Inflammatory macrophage (primary cell): Measurements from ENCODE around the gene RAET1G.
"Not testable (repeated sequence)": the region's sequence is repeated elsewhere in the genome, so short reads cannot be mapped to it uniquely, and the experiment has no call there.

Experiments used
- DNase-seq, 2 donors: peaks; one replicate each; pipeline ENCODE4 v3.0.0-alpha.2; 2020 to 2022

RAET1G gene

DNA sequence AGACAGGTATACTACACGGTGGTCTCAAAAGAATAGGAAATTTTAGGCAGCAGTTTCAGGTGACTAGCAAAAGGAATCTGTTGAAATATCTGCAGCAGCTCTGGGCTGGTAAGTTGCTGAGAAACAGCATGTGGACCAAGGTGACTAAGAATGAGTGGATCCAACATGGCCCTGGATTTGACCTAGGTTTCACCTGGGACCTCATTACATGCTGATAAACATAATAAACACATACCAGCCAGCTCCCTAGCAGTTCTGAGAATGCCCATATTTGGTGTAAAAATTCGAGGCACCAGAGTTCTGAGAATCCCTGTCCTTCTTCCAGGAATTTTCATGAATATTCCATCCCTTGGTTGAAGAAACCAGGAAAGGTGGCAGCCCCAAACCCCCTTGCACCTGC is 30.5 kb upstream of the RAET1G start:
- not testable (repeated sequence) for DNase-seq

DNA sequence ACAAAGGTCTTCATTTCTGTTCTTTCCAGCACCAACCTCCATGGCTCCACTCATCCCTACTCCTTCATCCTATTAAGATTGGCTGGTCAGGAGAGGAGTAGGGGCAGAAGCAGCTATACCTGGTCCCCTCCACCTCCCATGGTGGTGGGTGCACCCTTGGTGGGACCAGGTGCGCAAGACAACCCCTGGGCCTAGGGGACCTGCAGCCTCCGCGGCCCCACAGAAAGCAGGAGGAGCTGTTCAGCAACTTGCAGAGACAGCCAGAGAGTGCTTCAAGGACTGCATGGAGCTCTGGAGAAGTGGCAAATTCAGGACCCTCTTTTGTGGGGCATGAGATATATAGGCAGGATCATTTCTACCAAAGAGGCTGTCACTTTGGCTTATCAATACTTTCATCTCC is 28.7 kb upstream of the RAET1G start:
- DNase-seq = no peak

DNA sequence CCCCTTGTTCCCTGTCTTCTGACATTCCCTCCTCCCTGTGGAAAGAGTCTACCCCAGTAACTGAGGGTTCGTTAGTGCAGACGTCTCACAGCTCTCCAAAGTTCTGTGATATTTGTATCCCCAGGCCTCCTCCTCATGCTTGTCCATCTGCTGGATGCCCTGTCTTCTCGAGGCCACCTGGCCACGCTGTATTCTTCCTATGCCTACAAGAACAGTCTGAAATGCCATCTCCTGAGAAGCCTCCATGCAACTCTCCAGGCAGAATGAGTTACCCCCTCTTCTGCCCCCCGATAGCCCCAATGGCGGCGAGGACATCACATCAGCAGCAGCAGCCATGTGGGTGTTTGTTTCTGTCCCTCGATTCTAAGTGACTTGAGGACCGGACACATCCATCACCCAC is 28.2 kb upstream of the RAET1G start:
- no peak for DNase-seq

DNA sequence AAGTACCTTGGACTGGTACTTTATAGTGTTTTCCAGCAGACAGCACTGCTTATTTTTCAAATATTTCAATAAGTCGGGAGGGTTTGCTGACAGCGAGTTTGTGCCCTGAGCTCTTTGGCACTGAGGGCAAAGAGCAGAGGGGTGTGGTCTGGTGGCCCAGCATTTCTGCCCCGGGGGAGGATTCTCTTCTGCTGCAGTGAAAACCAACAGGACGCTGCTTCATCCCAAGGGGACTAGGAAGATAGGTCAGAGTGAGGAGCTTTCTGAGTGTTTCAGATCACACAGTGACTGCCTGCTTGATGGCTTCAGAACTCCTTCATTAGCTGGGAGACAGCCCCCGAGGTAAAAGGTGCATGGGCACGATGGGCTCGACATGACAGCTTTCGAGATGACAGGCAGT is 27.5 kb upstream of the RAET1G start:
- no peak for DNase-seq

DNA sequence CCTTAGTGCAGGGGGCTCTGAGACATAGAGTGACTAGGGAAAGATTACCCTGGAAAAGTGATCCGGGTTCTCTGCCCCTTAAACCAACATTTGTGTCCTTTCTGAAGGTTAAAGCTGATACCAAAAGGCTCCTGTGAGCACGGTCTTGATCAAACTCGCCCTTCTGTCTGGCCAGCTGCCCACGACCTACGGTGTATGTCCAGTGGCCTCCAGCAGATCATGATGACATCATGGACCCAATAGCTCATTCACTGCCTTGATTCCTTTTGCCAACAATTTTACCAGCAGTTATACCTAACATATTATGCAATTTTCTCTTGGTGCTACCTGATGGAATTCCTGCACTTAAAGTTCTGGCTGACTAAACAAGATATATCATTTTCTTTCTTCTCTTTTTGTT is 25.7 kb upstream of the RAET1G start:
- DNase-seq = no peak

DNA sequence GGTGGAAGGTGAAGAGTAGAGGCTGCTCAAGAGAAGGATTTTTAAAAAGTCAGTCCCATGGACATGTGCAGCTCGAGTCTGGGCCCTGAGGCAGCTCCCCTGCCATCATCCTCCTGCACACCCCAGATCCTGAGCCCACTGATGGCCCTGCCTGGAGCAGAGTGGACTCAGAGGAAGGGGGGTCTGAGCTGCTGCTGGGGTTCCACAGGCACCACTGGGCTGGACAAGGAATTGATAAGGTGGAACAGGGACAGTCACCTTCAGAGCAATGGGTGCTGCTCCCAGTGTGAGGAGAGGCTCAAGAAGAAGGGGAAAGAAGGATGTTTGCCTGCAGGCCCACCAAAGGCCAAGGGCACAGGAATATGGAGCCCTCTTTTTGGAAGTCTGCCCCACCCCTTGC is 25.1 kb upstream of the RAET1G start:
- no peak for DNase-seq

DNA sequence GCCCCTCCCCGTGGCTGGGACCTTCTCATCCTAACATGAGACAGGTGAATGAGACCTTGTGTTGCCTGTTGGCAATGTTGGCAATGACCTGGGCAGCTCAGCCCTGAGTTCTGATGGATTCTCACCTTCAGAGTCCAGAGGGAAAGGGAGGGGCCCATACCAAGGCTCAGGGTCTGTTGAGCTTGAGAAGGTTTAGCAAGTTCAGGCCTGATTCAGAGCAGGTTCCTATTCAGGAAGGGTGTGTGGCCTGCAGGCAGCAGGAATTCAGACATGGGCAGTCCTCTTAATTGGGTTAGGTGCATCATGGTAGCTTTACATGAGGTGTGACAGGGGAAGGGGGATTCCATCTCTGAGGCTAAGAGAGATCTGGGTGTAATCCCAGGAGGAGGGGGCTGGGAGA is 24.6 kb upstream of the RAET1G start:
- DNase-seq = not testable (repeated sequence)

DNA sequence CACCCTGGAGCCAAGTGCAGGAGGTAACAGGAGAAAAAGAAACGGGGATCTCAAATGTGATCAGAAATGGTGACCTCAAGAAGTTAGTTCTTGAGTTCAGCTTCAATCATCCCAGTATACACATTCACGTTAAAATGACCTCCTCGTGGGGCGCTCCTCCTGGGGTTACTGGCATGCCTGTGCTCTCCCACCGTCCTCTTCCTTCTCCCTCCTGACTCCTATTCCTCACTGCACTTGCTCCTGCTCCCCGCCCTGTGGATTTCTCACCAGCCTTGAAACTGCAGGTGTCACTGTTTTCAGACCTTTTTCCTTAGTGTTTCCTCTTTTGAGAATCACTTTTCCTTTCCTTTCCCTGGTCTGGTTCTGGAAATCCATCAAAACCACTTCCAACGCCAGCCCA is 23.7 kb upstream of the RAET1G start:
- DNase-seq = not testable (repeated sequence)

DNA sequence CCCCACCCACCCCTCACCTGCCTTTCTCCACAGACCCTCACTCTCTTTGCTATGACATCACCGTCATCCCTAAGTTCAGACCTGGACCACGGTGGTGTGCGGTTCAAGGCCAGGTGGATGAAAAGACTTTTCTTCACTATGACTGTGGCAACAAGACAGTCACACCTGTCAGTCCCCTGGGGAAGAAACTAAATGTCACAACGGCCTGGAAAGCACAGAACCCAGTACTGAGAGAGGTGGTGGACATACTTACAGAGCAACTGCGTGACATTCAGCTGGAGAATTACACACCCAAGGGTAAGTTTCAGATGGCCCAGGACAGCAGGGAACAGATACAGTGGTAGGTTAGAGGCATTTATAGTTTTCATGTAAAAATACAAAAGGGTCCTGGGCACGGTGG is 22.4 kb upstream of the RAET1G start:
- DNase-seq = not testable (repeated sequence)

DNA sequence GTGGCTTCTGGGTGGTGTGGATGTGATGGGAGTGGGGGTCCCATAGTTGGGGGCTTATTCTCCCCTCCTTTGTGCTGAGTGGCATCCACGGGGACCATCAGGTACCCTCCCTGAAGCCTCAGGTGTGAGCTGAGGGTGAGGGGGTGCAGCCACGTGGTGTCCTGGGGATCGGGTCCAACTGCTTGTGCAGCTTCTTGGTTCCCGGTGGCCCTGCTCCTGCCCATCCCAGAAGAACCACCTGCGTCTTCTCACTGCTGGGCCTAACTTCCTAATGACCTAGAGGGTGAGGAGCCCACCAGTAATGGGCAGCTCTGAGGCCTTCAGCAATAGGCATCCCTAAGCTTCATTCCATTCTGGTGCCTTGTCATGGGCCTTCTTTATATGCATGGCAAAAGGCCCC is 20.4 kb upstream of the RAET1G start:
- DNase-seq = not testable (repeated sequence)

DNA sequence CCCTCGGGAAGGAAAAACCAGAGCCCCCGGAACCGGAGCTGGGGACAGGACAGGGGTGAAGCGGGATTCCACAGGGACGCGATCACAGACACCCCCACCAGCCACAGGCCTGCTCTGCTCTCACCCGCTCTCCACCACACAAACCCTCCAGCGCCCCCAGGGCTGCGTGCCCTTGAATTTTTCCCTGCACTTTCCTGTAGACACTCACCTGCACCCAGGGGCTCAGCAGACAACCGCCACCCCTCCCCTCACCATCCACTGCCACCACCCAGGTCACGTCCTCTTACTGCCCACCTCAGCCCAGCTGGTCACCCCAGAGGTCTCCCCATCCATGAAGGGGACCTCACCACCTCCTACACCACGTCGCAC is 19.5 kb upstream of the RAET1G start:
- no peak for DNase-seq

DNA sequence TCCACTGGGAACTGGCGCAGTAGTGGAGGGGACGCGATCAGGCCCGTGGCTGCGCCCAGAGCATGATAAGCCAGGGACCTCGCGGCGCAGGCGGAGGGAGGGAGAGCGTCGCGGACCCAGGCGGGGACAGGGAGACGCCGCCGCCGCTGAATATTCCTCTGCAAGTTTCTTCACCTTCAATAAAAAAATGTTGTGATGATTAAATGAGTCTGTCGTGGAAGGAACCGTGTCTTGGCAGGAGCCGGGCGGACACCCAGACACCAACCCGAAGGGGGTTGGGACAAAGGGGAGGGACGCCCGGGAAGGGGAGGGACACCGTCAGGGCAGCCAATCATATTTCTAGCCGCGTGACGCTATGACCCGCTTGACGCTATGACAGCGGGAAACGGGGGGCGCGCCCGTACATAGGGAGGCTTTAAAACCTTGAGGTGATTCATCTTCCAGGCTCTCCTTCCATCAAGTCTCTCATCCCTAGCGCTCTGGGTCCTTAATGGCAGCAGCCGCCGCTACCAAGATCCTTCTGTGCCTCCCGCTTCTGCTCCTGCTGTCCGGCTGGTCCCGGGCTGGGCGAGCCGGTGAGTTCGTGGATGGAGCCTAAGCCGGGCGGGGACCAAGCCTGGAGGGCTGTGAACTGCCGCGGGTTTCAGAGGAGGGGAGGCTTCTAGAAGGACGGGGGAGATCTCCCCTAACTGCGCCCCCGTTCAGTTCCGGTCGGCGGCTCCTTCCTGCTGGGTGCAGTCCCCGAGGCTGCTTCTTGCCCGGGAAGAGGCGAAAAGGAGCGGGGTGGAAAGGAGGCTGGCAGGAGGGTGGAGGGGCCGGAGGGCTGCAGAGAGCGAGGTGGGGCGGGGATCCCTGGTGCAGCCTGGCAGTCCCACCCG is 18.9 kb upstream of the RAET1G start, which contains the start of gene ULBP2:
TSS of gene ULBP2 (plus strand) at position 432 of the 878 bp plus-strand sequence. CDS start at position 491, 59 bp downstream.
- peak; percentile 84 to 86 for DNase-seq

DNA sequence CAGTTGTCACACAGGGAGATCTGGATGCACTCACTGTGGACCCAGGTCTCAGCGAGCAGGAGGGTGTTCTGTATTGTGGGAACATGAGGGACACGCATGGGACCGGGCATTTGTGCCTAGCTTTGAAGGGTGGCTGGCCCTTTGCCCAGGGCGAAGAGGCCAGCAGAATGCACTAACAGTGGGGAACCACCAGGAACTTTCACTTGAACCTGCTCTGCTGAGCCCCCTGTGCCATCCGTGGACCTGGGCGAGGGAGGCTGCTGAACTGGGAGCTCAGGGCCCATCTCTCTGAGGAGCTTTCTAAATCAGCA is 17.7 kb upstream of the RAET1G start:
- DNase-seq = no peak

DNA sequence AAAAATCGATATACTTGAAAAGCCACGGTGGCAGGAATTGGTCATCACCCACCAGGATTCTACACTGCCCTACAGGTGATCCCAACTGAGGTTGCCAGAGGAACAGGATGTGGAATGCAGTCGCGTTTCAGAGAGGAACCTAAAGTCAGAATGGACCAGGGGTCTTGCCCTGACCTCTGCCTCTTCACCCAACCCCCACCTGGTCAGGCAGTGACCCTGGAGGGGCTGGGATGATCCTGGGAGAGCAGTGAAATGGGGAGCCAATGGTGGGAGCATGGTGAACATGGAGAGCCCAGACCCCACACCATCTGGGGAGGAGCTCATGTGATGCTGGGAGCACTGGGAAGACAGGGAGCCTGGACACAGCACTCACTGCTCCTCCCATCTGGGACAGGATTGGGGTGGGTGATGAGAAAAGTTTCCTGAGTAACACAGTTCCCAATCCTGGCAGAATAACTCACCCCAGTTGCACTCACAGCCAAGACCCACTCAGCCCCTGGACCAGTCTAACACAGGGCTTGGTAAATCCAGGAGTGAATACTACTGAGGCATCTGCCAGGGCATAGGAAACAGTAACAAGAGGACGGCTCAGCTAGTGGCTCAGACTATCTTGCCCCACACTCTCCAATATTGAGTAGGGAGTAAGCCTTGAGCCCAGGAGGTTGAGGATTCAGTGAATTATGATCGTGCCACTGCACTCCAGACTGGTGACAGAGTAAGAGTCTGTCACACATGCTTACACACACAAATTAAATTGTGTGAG is 17.2 kb upstream of the RAET1G start:
- DNase-seq = no peak

DNA sequence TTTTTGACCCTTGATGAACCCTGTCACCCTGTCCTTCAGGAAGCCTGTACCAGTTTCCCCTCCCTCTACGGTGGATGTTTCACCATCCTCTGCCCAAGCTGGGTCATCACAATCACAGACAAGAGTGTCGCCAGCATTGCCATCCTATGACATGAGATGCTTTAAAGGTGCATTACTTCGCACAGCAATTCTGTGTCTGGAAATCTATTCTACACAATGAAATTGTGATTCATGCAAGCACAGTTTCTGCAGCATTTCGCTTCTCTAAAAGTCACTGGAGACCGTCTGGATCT is 16.4 kb upstream of the RAET1G start:
- no peak for DNase-seq

DNA sequence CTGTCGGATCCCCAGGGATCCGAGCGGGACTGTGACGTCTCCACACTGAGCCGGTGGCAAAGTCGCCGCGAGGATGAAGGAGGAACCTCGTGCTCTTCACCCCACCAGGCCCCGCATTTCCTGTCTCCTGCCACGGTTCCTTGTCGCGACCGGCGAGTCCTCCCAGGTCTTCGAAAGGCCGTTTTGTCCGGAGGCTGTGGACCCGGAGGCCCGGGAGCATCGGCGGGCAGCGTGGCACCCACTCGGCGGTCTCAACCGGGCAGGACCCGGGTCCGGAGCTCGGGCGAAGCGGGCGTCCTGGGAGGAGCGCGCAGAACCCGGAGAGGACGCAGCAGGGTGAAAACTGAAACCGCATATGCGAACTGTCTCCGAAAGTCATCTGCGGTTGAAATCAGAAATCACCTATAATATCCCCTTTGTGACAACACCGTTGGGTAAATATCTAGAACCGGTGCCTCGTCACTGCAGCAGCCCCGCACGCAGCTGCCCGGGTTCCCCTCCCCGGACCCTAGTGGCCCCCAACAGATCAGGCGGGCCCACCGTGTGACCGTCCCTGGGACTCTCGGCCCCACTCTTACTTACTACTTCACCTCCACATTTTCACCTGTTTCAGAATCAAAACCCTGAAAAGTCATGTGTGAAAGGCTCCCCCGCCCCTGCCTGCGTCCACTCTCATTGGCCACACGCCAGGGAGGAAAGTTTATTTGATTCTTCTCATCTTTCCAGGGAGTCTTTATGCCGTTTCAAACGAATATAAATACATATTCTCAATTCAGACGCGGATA is 15.8 kb upstream of the RAET1G start:
- peak in 1 of 2 donors; percentile 13 for DNase-seq

DNA sequence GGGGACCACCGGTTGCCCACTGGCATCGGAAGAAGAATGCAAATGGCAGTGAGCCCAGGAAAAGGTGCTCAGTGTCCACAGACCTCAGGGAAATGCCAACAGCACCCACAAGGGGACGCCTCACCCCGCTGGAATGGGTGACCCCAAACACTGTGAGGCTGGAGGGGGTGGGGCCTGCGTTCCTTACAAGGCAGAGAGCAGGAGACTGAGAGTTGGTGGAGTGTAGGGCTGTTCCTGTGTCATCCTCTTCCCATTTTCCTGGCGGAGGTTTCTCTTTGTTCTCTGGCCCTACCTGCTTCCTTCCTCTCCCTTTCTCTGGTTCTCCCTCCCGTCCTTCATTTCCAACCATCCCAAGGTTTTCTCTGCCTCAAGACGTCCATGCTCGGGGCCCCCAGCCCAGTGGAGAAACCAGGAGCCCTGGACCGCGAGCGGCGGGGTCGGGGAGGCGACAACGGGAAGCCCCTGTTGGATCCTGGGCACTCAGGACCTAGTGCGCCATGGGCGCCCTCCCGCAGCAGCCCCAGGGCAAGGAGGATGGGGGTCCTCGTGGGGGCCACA is 15.2 kb upstream of the RAET1G start:
- DNase-seq = not testable (repeated sequence)

DNA sequence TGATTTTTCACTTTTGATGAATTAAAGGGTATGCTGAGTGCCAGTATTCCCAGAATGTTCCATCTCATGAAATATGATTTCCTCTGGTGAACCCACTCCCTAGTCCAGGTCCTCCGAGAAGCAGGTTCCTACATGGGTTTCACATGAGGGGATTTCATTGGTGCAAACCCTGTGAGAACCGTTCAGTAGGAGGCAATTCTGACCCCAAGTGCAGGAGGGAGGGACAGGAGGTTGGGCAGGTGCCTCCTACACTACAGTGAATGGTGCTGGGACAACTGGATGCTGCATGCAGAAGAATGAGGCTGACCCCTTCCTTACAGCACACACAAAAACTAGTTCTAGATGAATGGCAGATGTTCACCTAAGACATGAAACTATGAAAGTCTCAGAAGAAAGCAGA is 13.8 kb upstream of the RAET1G start:
- DNase-seq = no peak

DNA sequence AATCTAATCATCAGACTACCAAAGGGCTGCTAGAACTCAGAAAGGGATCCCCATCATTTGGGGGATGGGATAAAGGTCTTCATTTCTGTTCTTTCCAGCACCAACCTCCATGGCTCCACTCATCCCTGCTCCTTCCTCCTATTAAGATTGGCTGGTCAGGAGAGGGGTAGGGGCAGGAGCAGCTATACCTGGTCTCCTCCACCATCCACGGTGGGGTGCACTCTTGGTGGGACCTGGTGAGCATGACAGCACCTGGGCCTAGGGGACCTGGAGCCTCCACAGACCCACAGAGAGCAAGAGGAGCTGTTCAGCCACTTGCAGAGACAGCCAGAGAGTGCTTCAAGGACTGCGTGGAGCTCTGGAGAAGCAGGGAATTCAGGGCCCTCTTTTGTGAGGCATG is 12.7 kb upstream of the RAET1G start:
- DNase-seq = no peak

DNA sequence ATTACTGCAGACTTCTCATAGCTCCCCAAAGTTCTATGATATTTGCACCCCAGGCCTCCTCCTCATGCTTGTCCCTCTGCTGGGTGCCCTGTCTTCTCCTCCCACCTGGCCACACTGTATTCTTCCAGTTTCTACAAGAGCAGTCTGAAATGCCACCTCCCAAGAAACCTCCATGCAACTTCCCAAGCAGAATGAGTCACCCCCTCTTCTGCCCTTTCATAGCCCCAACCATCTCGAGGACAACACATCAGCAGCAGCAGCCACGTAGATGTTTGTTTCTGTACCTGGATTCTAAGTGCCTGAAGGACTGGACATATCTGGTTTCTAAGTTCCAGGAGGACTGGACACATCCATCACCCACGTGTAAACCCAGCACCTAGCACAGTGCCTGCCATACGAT is 12.3 kb upstream of the RAET1G start:
- DNase-seq = no peak

DNA sequence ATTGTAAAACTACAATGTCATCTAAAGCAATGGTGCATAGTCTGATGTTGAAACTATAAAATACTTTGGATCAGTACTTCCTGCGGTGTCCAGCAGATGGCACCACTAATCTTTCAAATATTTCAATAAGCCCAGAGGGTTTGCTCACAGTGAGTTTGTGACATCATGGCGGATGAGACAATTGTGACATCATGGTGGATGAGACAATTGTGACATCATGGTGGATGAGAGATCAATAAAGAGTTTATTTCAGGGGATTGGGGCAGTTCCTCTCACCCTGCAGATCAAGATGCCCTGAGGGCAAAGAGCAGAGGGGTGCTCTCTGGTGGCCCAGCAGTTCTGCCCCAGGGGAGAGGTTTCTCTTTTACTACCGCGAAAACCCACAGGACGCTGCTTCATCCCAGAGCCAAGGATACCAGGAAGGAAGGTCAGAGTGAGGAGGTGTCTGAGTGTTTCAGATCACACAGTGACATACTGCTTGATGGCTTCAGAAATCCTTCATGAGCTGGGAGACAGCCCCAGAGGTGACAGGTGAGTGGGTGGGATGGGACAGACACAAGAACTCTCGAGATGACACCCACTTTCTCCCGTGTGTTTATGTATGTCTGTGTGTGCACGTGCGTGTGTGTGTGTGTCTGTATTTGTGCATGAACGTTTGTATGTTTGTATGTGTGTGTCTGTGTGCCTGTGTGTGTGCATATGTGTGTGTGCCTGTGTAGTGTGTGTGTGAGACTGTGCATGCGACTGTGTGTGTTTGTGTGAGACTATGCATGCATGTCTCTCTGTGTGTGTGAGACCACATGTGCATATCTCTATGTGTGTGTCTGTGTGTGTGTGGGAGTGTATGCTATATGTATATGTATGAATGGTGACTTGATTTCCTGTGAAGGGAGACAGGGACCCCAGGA is 11.6 kb upstream of the RAET1G start:
- DNase-seq = peak; percentile 76 to 88

DNA sequence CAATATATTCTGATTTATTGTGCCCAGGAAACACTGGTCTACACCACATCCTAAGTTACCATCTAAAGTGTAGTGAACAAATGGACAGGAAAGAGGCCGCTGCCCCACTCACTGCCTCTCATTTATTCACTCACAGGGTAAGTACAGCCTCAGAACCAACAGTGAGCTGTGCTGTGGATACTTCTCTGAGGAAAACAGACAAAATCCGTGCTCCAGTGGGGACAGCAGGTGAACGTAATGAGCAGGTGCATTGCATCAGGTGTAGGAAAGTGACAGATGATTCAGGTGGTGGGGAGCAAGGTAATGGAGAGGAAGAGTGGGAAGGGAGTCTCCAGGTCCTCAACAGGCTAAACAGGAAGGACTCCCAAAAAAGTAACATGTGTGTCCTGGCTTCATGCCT is 10.5 kb upstream of the RAET1G start:
- no peak for DNase-seq
